K562 (cell line): ENCODE data around the gene PTPRM. TPM values are rescaled to one million over a fixed set of nuclear protein-coding genes. Genes with fewer than 3 reads are reported as not detected.

Experiments used
- ATAC-seq: fragments of 200-7000 bp; cut with Tn5 transposase; 3 replicates; pipeline ENCODE4 v1.9.1; 2020; ENCODE audit warnings: moderate library complexity
- BruUV-seq: library from RNA; stranded (reverse); fragments of 400-500 nt; replicated peaks from 2 replicates; lab custom pipeline; 2021; lab: Mats Ljungman, UMichigan
- CTCF ChIA-PET: fragments of 300-600 bp; formaldehyde crosslinking; extraction: SDS; loops from one replicate; lab custom pipeline; 2021; ENCODE audit warnings: low intra/inter-chr PET ratio; lab: Yijun Ruan, JAX
- POLR2A ChIA-PET: fragments of 300-600, 350-650 bp; sonication (Branson Sonifier 250); formaldehyde crosslinking; extraction: SDS; loops from one replicate; lab custom pipeline; 2021; ENCODE audit warnings: antibody characterized with exemption, inconsistent platforms; lab: Yijun Ruan, JAX
- DNase-seq, 4 experiments: peaks; one replicate each; pipeline versions ENCODE4 v3.0.0 to v3.0.0-alpha.2; 2011 to 2018; ENCODE audit warnings: low spot score in 3 of 4, mixed read lengths in 3 of 4; ENCODE audit errors: extremely low read depth in 1 of 4
- FAIRE-seq: peaks from 2 replicates; lab custom pipeline; 2011; peaks lifted over from hg19 to GRCh38; lab: Jason Lieb, UNC
- H2AFZ ChIP-seq: 2 replicates; pipeline ENCODE4 v1.6.0; 2011; ENCODE audit warnings: low read depth, low read length, control low read depth, inconsistent platforms
- H3K27ac ChIP-seq: fragments of 200-600 bp; 3 replicates; pipeline ENCODE4 v1.8.0; 2011; ENCODE audit warnings: low read depth, mild to moderate bottlenecking, control low read depth, inconsistent platforms, low read length, moderate library complexity, mixed read lengths; ENCODE audit errors: extremely low read depth
- H3K27me3 ChIP-seq, 2 experiments: fragments of 300-600 bp in 1 of 2; 2 replicates in 1 of 2; 3 replicates in 1 of 2; pipeline versions ENCODE4 v1.6.0 to v1.8.0; 2011; ENCODE audit warnings: inconsistent platforms in 2 of 2, low read length in 2 of 2, mild to moderate bottlenecking in 1 of 2, mixed read lengths in 1 of 2, moderate library complexity in 1 of 2; ENCODE audit not compliant: control insufficient read depth in 2 of 2, insufficient read depth in 2 of 2
- H3K36me3 ChIP-seq: fragments of 300-600 bp; 3 replicates; pipeline ENCODE4 v1.8.0; 2011; ENCODE audit warnings: mild to moderate bottlenecking, low read length, inconsistent platforms; ENCODE audit not compliant: control insufficient read depth, insufficient read depth
- H3K4me1 ChIP-seq, 2 experiments: fragments of 200-600 bp in 1 of 2; replicated peaks in 1 of 2; 2 replicates in 1 of 2; 3 replicates in 1 of 2; pipeline versions ENCODE4 v1.5.1 to v1.8.0; 2011; ENCODE audit warnings: inconsistent platforms in 2 of 2, low read length in 2 of 2, mild to moderate bottlenecking in 1 of 2, mixed read lengths in 1 of 2, moderate library complexity in 1 of 2; ENCODE audit not compliant: control insufficient read depth in 2 of 2, insufficient read depth in 2 of 2
- H3K4me2 ChIP-seq: 2 replicates; pipeline ENCODE4 v1.6.1; 2011; ENCODE audit warnings: low read length, control low read depth, inconsistent platforms, mixed read lengths; ENCODE audit not compliant: insufficient read depth
- H3K4me3 ChIP-seq: fragments of 200-600 bp; sonication (generic), shearing (Covaris generic); 2 replicates; pipeline ENCODE4 v1.5.1; 2016; ENCODE audit warnings: control low read depth, inconsistent platforms
- H3K79me2 ChIP-seq: fragments of 200-600 bp; 3 replicates; pipeline ENCODE4 v1.8.0; 2011; ENCODE audit warnings: low read length, inconsistent platforms; ENCODE audit not compliant: control insufficient read depth, insufficient read depth
- H3K9ac ChIP-seq, 2 experiments: 2 replicates each; pipeline versions ENCODE4 v1.6.0 to v1.6.1; 2011; ENCODE audit warnings: low read depth in 2 of 2, low read length in 2 of 2, control low read depth in 1 of 2, inconsistent platforms in 1 of 2, mild to moderate bottlenecking in 1 of 2, mixed read lengths in 1 of 2; ENCODE audit not compliant: insufficient read depth in 1 of 2
- H3K9me1 ChIP-seq: one replicate; pipeline ENCODE4 v1.6.0; 2011; ENCODE audit warnings: inconsistent platforms, mild to moderate bottlenecking, low read length, moderate library complexity; ENCODE audit not compliant: control insufficient read depth, insufficient read depth
- H3K9me3 ChIP-seq: replicated peaks from 2 replicates; pipeline ENCODE4 v1.5.1; 2011; ENCODE audit warnings: low read depth, low read length, inconsistent platforms; ENCODE audit not compliant: control insufficient read depth, insufficient read depth
- H4K20me1 ChIP-seq: replicated peaks from 2 replicates; pipeline ENCODE4 v1.6.1; 2011; ENCODE audit warnings: low read length, inconsistent platforms, mixed read lengths; ENCODE audit not compliant: control insufficient read depth, insufficient read depth
- HDAC1 ChIP-seq, 2 experiments: fragments of 450-650 bp; IDR thresholded peaks; 2 replicates each; pipeline ENCODE4 v1.6.1; 2016 to 2017; ENCODE audit warnings: inconsistent platforms in 1 of 2, mild to moderate bottlenecking in 1 of 2, moderate library complexity in 1 of 2
- MYBL2 ChIP-seq, 2 experiments: fragments of 450-650 bp in 1 of 2; sonication (generic) in 1 of 2; formaldehyde crosslinking in 1 of 2; IDR thresholded peaks; 2 replicates each; pipeline versions ENCODE4 v1.6.1 to v1.8.1; 2017 to 2022; ENCODE audit warnings: borderline replicate concordance in 1 of 2, inconsistent platforms in 1 of 2, low read depth in 1 of 2, mild to moderate bottlenecking in 1 of 2, missing genetic modification reagents in 1 of 2, moderate library complexity in 1 of 2
- SP2 ChIP-seq: IDR thresholded peaks from 2 replicates; pipeline ENCODE4 v1.6.1; 2011; ENCODE audit warnings: mild to moderate bottlenecking, low read depth, low read length, moderate library complexity; ENCODE audit not compliant: poor library complexity, severe bottlenecking; ENCODE audit errors: extremely low read depth
- WGBS: fragments of 100-300 bp; shearing (Covaris generic); methylation state at CpG from one replicate; pipeline ENCODE4 v1.1.6; 2016; ENCODE audit warnings: low coverage, mixed read lengths; ENCODE audit not compliant: insufficient coverage; ENCODE audit errors: missing lambda C conversion rate; 5-methylcytosine and 5-hydroxymethylcytosine counted together
- in situ Hi-C: fragments of 300-500 bp; cut with MboI; formaldehyde crosslinking; loops from 4 replicates; pipeline ENCODE4 v1.15.0; 2018; ENCODE audit warnings: inconsistent platforms, mixed read lengths
- intact Hi-C: fragments of 100-400 bp; cut with micrococcal nuclease; formaldehyde crosslinking; loops from 2 replicates; pipeline ENCODE4 v1.14.2; 2022
- polyA plus RNA-seq, 8 experiments: library from polyadenylated mRNA; depleted of rRNA in 4 of 8; stranded (reverse) in 5 of 8; unstranded in 3 of 8; fragments of >200 nt; fragmentation: Nextera tagmentation in 2 of 8; fragmentation: Illumina TruSeq in 1 of 8; extraction: Ambion mirVana in 2 of 8; extraction: Trizol in 1 of 8; gene quantifications; 2 replicates each; pipeline versions ENCODE4 v1.2.1 to v1.2.3, GENCODE V29; 2011 to 2014; ENCODE audit warnings: inconsistent platforms in 1 of 8, missing spikeins in 1 of 8
- total RNA-seq, 7 experiments: library from RNA; depleted of rRNA in 6 of 7; stranded (reverse); fragments of >200 nt in 6 of 7; fragmentation: Illumina TruSeq in 2 of 7; extraction: Trizol in 2 of 7; gene quantifications; 2 replicates each; pipeline versions ENCODE4 v1.2.1 to v1.2.3, GENCODE V29; 2011 to 2021; ENCODE audit warnings: low replicate concordance in 1 of 7
- TF ChIP-seq, protein P1 (sequence below): fragments of 450-650 bp; IDR thresholded peaks from 2 replicates; pipeline ENCODE4 v1.6.1; 2014; ENCODE audit warnings: low read depth, mild to moderate bottlenecking, moderate library complexity, borderline replicate concordance
- TF ChIP-seq, protein P2 (sequence below): fragments of 450-650 bp; IDR thresholded peaks from 2 replicates; pipeline ENCODE4 v1.6.1; 2016; ENCODE audit warnings: mild to moderate bottlenecking, moderate library complexity

Gene PTPRM
- total and polyA plus RNA-seq, 9 of the 15 experiments (the other 6 are each of a cell fraction or from before 2014, with no cell fraction given), result 0.03 to 0.16 (median 0.08) TPM; not detected in 3

DNA sequence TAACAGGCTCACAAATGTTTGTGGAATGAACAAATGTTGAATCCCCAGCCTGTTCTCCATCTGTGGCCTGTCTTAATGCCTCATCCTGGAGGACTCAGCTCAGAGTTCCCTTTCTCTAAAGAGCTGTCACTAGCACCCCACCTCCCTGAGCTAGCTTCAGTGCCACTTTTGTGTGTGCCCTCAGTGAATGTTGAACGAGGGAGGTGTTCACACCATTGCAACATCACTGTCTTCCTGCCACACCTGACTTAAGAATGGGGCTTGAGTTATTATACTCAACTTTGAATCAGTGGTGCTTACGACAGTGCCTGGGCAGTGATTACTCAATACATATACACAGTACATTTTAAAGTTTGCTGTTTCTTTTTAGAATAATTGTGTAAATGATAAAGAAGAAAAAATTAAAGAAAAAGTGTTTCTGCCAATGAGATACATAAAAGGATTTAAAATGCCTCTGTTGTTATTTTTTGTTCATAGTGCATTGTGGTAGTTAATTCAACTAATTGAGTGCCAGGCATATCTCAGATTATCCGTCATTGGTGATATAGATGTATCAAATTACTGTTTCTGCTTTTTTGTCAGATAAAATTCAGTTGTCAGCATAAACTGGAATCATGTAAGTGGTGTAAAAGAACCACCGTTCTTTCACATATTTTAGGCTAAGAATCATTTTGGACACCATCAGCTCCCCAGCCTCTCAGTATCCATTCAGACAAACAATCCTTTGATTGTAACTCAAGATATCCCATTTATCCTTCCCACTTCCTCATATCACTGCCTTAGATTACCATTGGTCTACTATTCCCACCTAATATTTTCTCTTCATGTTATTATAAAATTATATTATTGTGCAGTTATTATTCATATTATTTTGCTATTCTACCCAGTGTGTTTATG lies 304.7 kb downstream of the PTPRM start (continued):
- no peak for TF ChIP-seq HDAC1 (IDR thresholded peaks at IDR 0.05)
- no peak for TF ChIP-seq SP2
- TF ChIP-seq, all 486 proteins: peak for 2

DNA sequence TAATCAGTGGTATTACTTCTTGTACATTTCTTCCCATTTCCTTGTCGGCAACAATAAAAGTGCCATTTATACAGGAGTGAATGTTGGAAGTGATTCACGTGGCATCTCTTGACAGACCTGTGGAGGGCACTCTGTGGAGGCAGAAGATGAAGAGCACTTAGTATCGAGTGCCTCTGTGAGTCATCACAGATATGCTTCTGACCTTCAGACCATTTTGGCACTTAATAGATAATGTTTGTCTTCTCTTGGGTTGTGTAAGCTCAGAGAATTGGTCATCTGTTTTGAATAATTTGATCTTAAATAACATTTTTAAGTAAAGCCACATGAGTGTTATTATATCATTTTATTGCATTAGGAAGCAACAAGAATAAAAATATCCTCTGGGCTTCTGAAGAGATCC lies 305.5 kb downstream of the PTPRM start:
- WGBS, result 3% methylated on average over 3 of the region's 3 CpGs
- no peak overlapping the region for H3K27ac ChIP-seq
- BruUV-seq, result no TSS peak
- TF ChIP-seq, protein P1, sequence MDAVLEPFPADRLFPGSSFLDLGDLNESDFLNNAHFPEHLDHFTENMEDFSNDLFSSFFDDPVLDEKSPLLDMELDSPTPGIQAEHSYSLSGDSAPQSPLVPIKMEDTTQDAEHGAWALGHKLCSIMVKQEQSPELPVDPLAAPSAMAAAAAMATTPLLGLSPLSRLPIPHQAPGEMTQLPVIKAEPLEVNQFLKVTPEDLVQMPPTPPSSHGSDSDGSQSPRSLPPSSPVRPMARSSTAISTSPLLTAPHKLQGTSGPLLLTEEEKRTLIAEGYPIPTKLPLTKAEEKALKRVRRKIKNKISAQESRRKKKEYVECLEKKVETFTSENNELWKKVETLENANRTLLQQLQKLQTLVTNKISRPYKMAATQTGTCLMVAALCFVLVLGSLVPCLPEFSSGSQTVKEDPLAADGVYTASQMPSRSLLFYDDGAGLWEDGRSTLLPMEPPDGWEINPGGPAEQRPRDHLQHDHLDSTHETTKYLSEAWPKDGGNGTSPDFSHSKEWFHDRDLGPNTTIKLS, result no peak
- TF ChIP-seq, protein P2, sequence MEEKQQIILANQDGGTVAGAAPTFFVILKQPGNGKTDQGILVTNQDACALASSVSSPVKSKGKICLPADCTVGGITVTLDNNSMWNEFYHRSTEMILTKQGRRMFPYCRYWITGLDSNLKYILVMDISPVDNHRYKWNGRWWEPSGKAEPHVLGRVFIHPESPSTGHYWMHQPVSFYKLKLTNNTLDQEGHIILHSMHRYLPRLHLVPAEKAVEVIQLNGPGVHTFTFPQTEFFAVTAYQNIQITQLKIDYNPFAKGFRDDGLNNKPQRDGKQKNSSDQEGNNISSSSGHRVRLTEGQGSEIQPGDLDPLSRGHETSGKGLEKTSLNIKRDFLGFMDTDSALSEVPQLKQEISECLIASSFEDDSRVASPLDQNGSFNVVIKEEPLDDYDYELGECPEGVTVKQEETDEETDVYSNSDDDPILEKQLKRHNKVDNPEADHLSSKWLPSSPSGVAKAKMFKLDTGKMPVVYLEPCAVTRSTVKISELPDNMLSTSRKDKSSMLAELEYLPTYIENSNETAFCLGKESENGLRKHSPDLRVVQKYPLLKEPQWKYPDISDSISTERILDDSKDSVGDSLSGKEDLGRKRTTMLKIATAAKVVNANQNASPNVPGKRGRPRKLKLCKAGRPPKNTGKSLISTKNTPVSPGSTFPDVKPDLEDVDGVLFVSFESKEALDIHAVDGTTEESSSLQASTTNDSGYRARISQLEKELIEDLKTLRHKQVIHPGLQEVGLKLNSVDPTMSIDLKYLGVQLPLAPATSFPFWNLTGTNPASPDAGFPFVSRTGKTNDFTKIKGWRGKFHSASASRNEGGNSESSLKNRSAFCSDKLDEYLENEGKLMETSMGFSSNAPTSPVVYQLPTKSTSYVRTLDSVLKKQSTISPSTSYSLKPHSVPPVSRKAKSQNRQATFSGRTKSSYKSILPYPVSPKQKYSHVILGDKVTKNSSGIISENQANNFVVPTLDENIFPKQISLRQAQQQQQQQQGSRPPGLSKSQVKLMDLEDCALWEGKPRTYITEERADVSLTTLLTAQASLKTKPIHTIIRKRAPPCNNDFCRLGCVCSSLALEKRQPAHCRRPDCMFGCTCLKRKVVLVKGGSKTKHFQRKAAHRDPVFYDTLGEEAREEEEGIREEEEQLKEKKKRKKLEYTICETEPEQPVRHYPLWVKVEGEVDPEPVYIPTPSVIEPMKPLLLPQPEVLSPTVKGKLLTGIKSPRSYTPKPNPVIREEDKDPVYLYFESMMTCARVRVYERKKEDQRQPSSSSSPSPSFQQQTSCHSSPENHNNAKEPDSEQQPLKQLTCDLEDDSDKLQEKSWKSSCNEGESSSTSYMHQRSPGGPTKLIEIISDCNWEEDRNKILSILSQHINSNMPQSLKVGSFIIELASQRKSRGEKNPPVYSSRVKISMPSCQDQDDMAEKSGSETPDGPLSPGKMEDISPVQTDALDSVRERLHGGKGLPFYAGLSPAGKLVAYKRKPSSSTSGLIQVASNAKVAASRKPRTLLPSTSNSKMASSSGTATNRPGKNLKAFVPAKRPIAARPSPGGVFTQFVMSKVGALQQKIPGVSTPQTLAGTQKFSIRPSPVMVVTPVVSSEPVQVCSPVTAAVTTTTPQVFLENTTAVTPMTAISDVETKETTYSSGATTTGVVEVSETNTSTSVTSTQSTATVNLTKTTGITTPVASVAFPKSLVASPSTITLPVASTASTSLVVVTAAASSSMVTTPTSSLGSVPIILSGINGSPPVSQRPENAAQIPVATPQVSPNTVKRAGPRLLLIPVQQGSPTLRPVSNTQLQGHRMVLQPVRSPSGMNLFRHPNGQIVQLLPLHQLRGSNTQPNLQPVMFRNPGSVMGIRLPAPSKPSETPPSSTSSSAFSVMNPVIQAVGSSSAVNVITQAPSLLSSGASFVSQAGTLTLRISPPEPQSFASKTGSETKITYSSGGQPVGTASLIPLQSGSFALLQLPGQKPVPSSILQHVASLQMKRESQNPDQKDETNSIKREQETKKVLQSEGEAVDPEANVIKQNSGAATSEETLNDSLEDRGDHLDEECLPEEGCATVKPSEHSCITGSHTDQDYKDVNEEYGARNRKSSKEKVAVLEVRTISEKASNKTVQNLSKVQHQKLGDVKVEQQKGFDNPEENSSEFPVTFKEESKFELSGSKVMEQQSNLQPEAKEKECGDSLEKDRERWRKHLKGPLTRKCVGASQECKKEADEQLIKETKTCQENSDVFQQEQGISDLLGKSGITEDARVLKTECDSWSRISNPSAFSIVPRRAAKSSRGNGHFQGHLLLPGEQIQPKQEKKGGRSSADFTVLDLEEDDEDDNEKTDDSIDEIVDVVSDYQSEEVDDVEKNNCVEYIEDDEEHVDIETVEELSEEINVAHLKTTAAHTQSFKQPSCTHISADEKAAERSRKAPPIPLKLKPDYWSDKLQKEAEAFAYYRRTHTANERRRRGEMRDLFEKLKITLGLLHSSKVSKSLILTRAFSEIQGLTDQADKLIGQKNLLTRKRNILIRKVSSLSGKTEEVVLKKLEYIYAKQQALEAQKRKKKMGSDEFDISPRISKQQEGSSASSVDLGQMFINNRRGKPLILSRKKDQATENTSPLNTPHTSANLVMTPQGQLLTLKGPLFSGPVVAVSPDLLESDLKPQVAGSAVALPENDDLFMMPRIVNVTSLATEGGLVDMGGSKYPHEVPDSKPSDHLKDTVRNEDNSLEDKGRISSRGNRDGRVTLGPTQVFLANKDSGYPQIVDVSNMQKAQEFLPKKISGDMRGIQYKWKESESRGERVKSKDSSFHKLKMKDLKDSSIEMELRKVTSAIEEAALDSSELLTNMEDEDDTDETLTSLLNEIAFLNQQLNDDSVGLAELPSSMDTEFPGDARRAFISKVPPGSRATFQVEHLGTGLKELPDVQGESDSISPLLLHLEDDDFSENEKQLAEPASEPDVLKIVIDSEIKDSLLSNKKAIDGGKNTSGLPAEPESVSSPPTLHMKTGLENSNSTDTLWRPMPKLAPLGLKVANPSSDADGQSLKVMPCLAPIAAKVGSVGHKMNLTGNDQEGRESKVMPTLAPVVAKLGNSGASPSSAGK, result no peak
- TF ChIP-seq MYBL2 (IDR thresholded peaks at IDR 0.05; ENCODE audit: low read depth) (no peak), MYBL2 (CRISPR knock-in tag; IDR thresholded peaks at IDR 0.05; ENCODE audit: borderline replicate concordance) (no peak)

More for the DNA sequence above, 305.5 kb downstream of the PTPRM start:
- Histone ChIP-seq H3K79me2 (no peaks in the 10 kb centered on the region), H3K9me1 (no peaks in the 10 kb centered on the region), H3K4me2 (no peak overlapping the region), H3K4me3 (no peak overlapping the region), H2AFZ (no peak overlapping the region), H3K36me3 (no peaks in the 10 kb centered on the region), H3K9me3 (no peaks in the 10 kb centered on the region), H3K27me3 (no peaks in the 10 kb centered on the region), H4K20me1 (no peaks in the 10 kb centered on the region), H3K4me1 (no peaks in the 10 kb centered on the region), H3K9ac (no peak overlapping the region)
- DNase-seq, result no peak
- ChIA-PET POLR2A (no interaction called here), CTCF (no interaction called here)
- FAIRE-seq, result no peak
- in situ Hi-C loops (no loop called here), intact Hi-C loops (no loop called here)
- ATAC-seq, result no peak
